Effector CD4-positive, alpha-beta T cell (primary cell): Measurements from ENCODE around the gene SLC39A7.
A peak's percentile ranks its signal among the peaks of the same experiment; 100 is the strongest.

Source experiments
- DNase-seq: peaks from one replicate; pipeline ENCODE4 v3.0.0-alpha.2; 2020

SLC39A7 gene

GRCh38 chr6:33190504-33191107 lies 10.1 kb upstream of the SLC39A7 start:
- DNase-seq, result no peak

- no peak for DNase-seq
Measured at GRCh38 chr6:33191383-33192104, 9.1 kb upstream of the SLC39A7 start.

GRCh38 chr6:33192105-33192646 lies 8.5 kb upstream of the SLC39A7 start, which contains the start of gene COL11A2:
Gene COL11A2 (minus strand): TSS chr6:33192467. CDS start chr6:33192240, 227 bp downstream.
- no peak for DNase-seq

GRCh38 chr6:33192671-33193602 lies 7.7 kb upstream of the SLC39A7 start:
- no peak for DNase-seq

GRCh38 chr6:33193619-33194018 lies 7.0 kb upstream of the SLC39A7 start:
- no peak for DNase-seq

- no peak for DNase-seq
Measured at GRCh38 chr6:33194431-33194979, 6.2 kb upstream of the SLC39A7 start.

- no peak for DNase-seq
Measured at GRCh38 chr6:33195304-33196165, 5.1 kb upstream of the SLC39A7 start.

GRCh38 chr6:33197431-33198048 lies 3.1 kb upstream of the SLC39A7 start:
- DNase-seq, result no peak

- no peak for DNase-seq
Measured at GRCh38 chr6:33198159-33198852, 2.4 kb upstream of the SLC39A7 start.

- no peak for DNase-seq
Measured at GRCh38 chr6:33198853-33199436, 1.7 kb upstream of the SLC39A7 start.

- peak; percentile 59 for DNase-seq
Measured at GRCh38 chr6:33199687-33200218, 914 bp upstream of the SLC39A7 start.

GRCh38 chr6:33201147-33201545 lies 479 bp downstream of the SLC39A7 start:
- no peak for DNase-seq

GRCh38 chr6:33201935-33202334 lies 1.3 kb downstream of the SLC39A7 start:
- no peak for DNase-seq

GRCh38 chr6:33202799-33203198 lies 2.1 kb downstream of the SLC39A7 start:
- DNase-seq, result no peak

GRCh38 chr6:33203443-33204164 lies 2.9 kb downstream of the SLC39A7 start:
- no peak for DNase-seq

GRCh38 chr6:33204165-33204414 lies 3.4 kb downstream of the SLC39A7 start:
- DNase-seq, result no peak

GRCh38 chr6:33204415-33205190 lies 3.9 kb downstream of the SLC39A7 start, which contains the start of gene HSD17B8:
Gene HSD17B8 (plus strand): TSS chr6:33204655. CDS start chr6:33204669, 14 bp downstream.
- DNase-seq, result peak; percentile 87

GRCh38 chr6:33205191-33206026 lies 4.7 kb downstream of the SLC39A7 start:
- DNase-seq, result no peak
